ENCODE measurements around the gene ACSL4. TPM values are rescaled to one million over a fixed set of nuclear protein-coding genes. Genes with fewer than 3 reads are reported as not detected.

ACSL4 gene
- total and polyA plus RNA-seq, 9 donors, result 23.3 to 102 (median 36.6) TPM

DNA sequence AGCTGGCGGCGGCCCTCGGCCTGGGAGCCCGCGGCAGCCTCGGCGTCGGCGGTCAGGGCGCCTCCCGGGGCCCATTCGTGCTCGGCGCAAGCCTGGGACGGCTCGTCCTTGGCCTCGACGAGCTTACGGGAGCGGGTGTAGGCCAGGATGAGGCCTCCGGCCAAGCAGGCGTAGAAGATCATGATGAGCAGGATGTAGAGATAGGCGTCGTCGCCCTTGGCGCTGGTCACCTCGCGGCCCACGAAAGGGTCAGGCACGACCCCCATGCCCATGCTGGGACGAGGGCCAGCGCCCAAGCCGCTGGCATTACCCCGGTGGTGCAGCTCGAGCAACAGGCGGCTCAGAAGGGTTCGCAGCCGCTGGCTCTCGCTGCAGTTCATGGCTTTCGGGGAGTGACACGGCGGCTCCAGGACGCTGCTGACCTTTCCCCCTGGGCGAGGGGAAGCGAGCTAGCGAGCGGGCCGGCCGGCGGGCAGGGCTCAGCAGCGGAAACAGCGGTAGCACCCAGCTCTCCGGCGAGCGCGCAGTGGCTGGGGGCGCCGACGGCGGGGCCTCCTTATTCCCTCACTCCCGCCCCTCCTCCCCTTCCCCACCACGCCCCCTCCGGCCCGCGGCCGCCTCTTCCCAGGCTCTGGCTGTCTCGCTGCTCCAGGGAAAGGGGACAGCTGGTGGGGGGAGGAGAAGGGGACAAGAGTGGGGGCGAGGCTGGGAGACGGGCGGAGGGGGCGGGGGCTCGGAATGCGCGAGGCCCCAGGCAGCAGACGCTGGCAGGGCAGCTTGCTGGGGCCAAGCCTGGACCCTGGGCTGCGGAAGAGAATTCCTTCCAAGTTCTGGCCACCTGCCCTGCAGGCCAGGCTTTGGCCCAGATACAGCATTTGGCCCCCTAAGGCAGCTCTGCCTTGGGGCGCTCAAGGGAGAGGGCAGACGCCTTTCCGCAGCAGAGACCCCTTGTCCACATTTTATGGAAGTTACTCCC, 108.1 kb downstream of the ACSL4 start, which contains the start of gene KCNE5:
Gene KCNE5 (minus strand): TSS at position 532 of the 976 bp plus-strand sequence. CDS start 152 bp downstream, at position 380.
- no peak within 1 kb of the TSS for H3K27ac ChIP-seq
- DNase-seq, result peak in 4 of 5 donors; percentile 15 to 42 (median 26)
- 36 to 59% (median 50%) methylated on average over 56 to 79 of the region's 79 CpGs for WGBS, 3 donors

DNA sequence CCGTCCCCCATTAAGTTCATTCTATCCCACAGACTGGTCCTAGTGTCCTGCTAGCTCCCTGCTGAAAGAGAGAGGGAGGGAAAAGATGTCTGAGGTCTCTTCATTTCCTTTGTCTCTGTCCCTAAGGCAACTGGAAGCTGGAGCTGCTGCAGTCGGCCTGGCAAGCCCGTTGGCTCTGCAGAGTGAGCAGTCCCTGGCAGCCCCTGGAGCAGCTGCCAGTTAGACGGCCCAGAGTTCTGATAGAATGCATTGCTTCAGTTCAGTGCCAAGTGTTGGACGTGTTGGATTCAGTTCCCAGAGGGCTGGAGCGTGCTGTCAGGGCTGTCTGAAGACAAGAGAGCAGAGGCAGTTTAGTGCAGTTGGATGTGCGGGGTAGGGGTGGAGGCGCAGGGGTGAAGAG, 109.1 kb downstream of the ACSL4 start:
- Histone ChIP-seq H3K4me1 (ENCODE audit: insufficient read depth) (no peaks in the 10 kb centered on the region), H3K9me3 (no peaks in the 10 kb centered on the region), H3K27ac (no peak overlapping the region), H3K36me3 (no peaks in the 10 kb centered on the region), H3K4me3 (no peak overlapping the region), H3K27me3 (no peaks in the 10 kb centered on the region)
- TF ChIP-seq, protein P1, sequence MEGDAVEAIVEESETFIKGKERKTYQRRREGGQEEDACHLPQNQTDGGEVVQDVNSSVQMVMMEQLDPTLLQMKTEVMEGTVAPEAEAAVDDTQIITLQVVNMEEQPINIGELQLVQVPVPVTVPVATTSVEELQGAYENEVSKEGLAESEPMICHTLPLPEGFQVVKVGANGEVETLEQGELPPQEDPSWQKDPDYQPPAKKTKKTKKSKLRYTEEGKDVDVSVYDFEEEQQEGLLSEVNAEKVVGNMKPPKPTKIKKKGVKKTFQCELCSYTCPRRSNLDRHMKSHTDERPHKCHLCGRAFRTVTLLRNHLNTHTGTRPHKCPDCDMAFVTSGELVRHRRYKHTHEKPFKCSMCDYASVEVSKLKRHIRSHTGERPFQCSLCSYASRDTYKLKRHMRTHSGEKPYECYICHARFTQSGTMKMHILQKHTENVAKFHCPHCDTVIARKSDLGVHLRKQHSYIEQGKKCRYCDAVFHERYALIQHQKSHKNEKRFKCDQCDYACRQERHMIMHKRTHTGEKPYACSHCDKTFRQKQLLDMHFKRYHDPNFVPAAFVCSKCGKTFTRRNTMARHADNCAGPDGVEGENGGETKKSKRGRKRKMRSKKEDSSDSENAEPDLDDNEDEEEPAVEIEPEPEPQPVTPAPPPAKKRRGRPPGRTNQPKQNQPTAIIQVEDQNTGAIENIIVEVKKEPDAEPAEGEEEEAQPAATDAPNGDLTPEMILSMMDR (IDR thresholded peaks at IDR 0.05), result no peak
- no peak for TF ChIP-seq POLR2A (IDR thresholded peaks at IDR 0.05)
- no peak for TF ChIP-seq EP300 (IDR thresholded peaks at IDR 0.05)
- DNase-seq, result no peak
- intact Hi-C loops (cut with DNase I), result loop anchor here in 1 of 4 donors (10.0 kb wide), 1 partner anchor 139 kb away; the partner anchor contains the start of gene GUCY2F
- 71 to 76% (median 75%) methylated on average over 8 of the region's 8 CpGs for WGBS, 3 donors

More for the DNA sequence above, 108.1 kb downstream of the ACSL4 start, which contains the start of gene KCNE5:
- intact Hi-C loops (cut with DNase I), result loop anchor here in 1 of 4 donors (10.0 kb wide), 1 partner anchor 140 kb away; the partner anchor contains the start of gene GUCY2F
- Histone ChIP-seq H3K27me3 (no peaks in the 10 kb centered on the region), H3K4me1 (ENCODE audit: insufficient read depth) (no peaks in the 10 kb centered on the region), H3K36me3 (no peaks in the 10 kb centered on the region), H3K9me3 (no peaks in the 10 kb centered on the region), H3K4me3 (peak within 1 kb of the TSS; percentile 6)
- TF ChIP-seq POLR2A (IDR thresholded peaks at IDR 0.05) (no peak), EP300 (IDR thresholded peaks at IDR 0.05) (no peak)
- TF ChIP-seq, protein P1 (IDR thresholded peaks at IDR 0.05), result no peak

- Histone ChIP-seq H3K36me3 (no peaks in the 10 kb centered on the region), H3K4me1 (ENCODE audit: insufficient read depth) (no peaks in the 10 kb centered on the region), H3K4me3 (no peak overlapping the region), H3K27ac (no peak overlapping the region), H3K9me3 (no peaks in the 10 kb centered on the region), H3K27me3 (no peaks in the 10 kb centered on the region)
- TF ChIP-seq, protein P1 (IDR thresholded peaks at IDR 0.05), result no peak
- no peak for DNase-seq
- intact Hi-C loops (cut with DNase I), result loop anchor here in 1 of 4 donors (10.0 kb wide), 1 partner anchor 137 kb away; the partner anchor contains the start of gene GUCY2F
- 66 to 71% (median 70%) methylated on average over 4 of the region's 4 CpGs for WGBS, 3 donors
These were observed 110.8 kb downstream of the ACSL4 start for GRCh38 chrX:109622270-109622669.

DNA sequence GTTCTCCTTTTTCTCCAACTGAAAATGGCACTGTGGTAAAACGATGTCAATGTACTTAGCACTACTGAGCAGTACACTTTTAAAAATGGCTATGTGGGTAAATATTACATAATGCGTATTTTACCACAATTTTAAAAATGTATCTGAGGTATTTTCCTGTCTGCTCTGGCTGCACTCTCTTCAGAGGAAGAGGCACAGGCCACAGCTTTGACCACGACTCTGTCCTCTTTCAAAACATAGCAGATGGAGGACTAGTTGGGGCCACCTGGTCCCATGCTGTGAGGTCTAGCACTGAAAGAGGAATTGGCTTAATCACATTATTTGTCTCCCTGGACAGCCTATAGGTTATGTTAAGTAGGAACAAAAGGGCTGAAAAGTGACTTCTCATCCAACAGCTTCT, 113.3 kb downstream of the ACSL4 start:
- Histone ChIP-seq H3K27ac (no peak overlapping the region), H3K4me3 (no peak overlapping the region), H3K4me1 (ENCODE audit: insufficient read depth) (no peaks in the 10 kb centered on the region), H3K27me3 (no peaks in the 10 kb centered on the region), H3K9me3 (no peaks in the 10 kb centered on the region), H3K36me3 (no peaks in the 10 kb centered on the region)
- no peak for DNase-seq
- WGBS, 3 donors, result 60% methylated on average over 3 of the region's 3 CpGs
- TF ChIP-seq, protein P1 (IDR thresholded peaks at IDR 0.05), result no peak
- no peak for TF ChIP-seq EP300 (IDR thresholded peaks at IDR 0.05)
- no peak for TF ChIP-seq POLR2A (IDR thresholded peaks at IDR 0.05)
- intact Hi-C loops (cut with DNase I), result loop anchor here in 1 of 4 donors (10.0 kb wide), 1 partner anchor 135 kb away; the partner anchor contains the start of gene GUCY2F

All from ovary (tissue), 9 donors.